ENCODE results near the gene CCDC18.
"Not testable (repeated sequence)": the region's sequence is repeated elsewhere in the genome, so short reads cannot be mapped to it uniquely, and the experiment has no call there.

DNA sequence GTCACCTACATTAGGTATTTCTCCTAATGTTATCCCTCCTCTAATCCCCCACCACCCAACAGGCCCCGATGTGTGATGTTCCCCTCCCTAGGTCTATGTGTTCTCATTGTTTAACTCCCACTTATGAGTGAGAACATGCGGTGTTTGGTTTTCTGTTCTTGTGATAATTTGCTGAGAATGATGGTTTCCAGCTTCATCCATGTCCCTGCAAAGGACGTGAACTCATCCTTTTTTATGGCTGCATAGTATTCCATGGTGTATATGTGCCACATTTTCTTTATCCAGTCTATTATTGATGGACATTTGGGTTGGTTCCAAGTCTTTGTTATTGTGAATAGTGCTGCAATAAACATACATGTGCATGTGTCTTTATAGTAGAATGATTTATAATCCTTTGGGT is 80.2 kb downstream of the CCDC18 start:
- TF ChIP-seq, protein P1, sequence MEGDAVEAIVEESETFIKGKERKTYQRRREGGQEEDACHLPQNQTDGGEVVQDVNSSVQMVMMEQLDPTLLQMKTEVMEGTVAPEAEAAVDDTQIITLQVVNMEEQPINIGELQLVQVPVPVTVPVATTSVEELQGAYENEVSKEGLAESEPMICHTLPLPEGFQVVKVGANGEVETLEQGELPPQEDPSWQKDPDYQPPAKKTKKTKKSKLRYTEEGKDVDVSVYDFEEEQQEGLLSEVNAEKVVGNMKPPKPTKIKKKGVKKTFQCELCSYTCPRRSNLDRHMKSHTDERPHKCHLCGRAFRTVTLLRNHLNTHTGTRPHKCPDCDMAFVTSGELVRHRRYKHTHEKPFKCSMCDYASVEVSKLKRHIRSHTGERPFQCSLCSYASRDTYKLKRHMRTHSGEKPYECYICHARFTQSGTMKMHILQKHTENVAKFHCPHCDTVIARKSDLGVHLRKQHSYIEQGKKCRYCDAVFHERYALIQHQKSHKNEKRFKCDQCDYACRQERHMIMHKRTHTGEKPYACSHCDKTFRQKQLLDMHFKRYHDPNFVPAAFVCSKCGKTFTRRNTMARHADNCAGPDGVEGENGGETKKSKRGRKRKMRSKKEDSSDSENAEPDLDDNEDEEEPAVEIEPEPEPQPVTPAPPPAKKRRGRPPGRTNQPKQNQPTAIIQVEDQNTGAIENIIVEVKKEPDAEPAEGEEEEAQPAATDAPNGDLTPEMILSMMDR (conservative IDR thresholded peaks at IDR 0.05; ENCODE audit: low read depth, low read length) = not testable (repeated sequence)
- not testable (repeated sequence) for TF ChIP-seq EZH2 (IDR thresholded peaks at IDR 0.05; ENCODE audit: low read length, unreplicated experiment); EZH2phosphoT487 (IDR thresholded peaks at IDR 0.05; ENCODE audit: borderline replicate concordance, low read length)
